T-helper 9 cell (primary cell): ENCODE measurements around the gene MAFG.

Experiments
- DNase-seq: peaks from one replicate; pipeline ENCODE4 v3.0.0-alpha.2; 2020
- total RNA-seq, 2 donors: gene quantifications; one replicate each; lab custom pipeline; 2026; lab: John Stamatoyannopoulos, UW

The MAFG gene
- total RNA-seq, result 26.3 to 64.3 reads per million in 2 donors

DNA sequence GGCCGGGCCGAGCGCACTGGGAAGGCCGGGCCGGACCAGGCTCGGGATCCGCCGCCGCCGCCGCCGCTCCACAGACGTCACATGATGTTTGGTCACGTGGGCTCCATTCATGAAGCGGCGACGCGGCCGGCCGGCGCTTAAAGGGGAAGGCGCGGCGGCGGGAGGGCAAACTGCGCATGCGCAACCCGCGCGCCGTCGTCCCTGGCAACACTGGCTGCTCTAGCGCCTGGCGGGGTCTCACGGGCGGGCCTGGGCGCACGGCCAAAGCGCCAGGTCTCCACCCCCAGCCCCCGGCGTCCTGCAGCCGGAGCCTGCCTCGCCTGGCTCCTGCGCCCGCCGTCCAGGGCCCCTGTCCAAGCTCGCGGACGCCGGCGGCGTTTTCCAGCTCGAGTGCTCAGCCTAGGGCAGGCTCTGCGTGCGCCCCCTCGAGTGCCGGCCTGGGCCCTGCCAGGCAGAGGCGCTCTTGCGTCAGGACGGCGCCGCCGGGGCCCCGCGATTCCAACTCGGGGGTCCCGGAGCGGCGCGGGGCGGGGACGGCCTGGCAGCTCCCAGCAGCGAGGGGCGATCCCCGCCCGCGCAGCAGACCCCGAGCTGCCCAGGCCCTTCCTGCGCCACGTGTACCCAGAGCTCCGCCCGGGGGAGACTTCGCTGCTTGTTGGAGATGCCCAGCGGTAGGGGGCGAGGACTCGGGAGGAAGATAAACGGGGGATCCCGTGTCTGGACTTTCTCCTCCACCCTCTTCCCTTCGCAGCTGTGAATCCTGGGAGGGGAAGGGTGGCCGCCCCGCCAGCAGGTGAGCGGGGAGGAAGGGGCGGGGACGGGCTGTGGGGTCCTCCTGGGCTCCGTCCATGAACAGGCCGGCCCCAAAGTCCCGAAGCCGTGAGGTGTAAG lies at the start of gene MAFG:
Gene MAFG, minus strand, starts transcription at position 83 of the 891 bp plus-strand sequence. CDS start 4,550 bp downstream, outside the sequence.
- peak; percentile 87 for DNase-seq

DNA sequence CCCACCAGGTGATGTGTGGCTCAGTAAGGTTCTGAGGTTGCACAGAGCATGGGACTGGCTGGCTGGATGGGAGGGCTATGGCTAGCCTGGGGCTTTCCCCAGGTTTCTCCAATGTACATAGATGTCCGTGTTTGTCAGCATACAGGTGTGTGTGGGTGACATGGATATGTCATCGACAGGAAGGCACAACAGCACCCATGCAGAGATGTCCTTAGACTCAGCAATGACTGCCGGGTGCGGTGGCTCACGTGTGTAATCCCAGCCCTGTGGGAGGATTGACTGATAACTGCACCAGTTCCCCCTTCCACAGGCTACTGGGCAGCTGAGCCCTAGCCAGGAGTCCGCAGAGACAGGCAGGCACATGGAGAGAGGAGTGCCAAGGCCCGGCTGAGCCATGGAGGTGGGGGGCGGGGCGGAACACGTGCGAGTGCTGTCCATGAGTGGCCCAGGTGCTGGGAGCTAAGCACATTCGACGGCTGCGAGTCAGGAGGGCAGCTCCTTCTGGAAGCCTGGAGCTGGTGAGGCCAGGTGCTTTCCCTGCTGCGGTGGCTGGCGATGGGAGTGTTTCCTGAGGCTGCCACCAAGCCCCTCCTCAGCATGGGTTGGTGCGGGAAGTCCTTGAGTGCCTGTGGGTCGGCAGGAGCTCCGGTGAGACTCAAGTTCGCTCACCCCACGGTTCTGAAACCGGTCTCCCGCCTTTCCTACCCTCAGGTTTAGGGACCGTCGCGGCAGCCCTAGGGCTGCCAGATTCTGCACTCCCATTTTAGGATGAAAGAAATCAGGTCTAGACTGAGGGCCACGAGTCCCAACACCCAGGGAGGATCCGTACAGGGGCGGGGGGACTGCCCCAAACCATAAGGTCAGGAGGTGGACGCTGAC lies 49.0 kb upstream of the MAFG start:
- no peak for DNase-seq

DNA sequence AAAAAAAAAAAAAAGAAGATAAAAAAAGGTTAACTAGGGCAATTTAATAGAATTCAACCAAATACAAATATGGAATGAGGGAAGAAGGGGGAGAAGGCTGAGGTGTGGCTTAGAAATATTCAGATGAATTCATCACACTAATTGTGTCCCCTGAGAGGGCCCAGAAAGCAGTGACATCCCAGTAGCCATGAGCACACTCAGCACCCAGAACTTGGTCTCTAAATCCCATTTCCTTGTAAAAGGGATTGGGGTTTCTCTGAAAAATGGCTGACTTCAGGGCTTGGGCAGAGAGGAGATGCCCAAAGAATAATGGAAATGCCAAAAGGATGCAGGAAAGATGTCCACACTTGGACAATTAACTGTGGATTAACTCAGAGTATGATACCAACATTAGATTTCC lies 45.9 kb upstream of the MAFG start:
- no peak for DNase-seq

DNA sequence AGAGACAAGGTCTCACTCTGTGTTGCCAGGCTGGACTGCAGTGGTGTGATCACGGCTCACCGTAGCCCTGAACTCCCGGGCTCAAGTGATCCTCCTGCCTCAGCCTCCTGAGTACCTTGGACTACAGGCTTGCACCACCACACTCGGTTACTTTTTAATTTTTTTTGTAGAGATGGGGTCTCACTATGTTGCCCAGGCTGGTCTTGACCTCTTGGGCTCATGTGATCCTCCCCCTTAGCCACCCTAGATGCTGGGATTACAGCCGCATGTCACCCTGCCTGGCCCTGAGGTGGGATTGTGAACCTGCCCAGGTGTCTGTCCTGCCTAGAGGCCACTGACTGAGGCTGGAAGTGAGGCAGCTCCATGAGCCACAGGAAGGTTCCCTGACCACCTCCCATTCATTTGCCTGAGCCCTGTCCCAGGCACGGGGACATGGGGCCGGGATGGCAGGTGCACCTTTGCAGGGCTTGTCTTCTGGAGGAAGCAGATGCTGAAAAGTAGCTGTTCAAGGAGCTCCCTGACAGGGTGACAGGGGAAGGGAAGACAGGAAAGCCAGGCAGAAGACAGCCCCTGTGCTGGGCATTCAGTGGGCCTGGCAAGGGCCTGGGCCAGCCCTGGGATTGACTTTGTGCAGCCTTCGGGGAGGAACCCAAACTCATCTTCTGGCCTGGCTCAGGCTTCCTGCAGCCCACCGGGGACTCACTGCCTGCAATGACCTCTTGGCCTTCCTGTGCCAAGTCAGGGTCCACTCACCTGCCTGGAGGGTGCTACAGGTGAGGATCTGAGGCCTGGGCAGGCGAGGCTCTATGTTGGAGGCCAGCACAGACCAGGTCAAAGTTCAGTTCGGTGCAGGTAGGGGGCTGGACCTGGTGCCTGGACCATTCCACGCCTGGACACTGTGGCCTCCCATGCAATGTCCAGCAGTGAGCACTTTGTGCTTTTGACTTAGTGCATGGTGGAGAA lies 41.6 kb upstream of the MAFG start:
- DNase-seq, result no peak

DNA sequence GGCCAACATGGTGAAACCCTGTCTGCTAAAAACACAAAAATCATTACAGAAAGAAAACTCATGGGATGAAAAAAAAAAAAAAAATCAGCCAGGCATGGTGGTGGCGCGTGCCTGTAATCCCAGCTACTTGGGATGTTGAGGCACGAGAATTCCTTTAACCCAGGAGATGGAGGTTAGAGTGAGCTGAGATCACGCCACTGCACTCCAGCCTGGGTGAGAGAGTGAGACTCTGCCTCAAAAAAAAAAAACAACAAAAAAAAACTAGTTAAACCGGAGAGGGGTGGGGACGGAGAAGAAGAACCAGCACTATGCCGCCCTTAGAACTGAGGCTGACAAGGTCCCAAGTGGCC lies 40.8 kb upstream of the MAFG start:
- no peak for DNase-seq

DNA sequence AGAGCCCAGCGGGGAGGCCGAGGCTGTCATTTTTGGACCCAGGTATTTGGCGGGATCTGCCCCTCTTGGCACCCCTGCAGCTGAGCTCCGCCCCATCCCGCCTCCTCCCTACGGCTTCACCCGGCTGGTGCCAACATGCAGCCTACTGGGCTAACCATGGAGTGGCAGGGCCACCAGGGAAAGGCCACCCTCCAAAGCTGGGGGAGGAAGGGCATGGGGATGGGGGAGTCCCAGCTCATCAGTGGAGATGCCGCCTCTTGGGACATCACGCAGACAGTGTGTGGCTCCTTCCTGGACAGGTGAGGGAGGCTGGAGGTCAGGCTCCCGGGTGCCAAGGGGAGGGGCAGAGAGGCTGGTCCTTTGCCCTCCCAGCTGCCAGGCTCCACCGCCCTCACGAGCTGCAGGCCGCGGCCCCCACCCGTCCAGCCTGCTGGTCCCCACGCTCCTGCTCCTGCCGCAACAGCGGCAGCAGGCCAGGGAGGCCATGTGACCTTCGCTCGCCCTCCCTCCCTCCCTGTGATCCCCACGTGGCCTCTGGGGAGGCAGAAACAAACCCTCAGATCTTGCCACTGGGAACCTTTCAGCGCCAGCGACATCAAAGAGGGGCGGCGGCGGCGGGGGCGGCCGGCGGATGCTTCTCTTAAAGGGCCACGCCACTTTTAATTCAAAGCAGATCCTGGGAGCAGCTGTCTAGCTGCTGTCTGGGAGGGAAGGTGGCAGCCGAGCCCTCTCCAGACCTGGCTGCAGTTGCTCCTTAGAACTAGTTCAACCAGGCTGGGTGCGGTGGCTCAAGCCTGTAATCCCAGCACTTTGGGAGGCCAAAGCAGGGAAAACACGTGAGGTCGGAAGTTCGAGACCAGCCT lies 40.2 kb upstream of the MAFG start:
- peak; percentile 80 for DNase-seq

DNA sequence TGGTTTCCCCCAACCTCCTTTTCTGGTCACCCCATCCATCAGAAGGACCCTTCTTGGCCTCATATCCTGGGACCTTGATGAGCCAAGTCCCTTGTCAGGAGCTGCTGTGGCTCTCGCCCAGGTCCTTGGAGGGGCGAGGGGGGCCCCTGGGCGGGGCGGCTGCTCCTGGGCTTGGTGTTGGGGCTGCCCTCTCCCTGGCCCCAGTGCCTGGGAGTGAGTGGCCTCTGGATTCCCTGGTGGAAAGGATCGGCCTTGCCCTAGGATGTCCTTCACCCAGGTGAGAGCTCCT lies 39.7 kb upstream of the MAFG start:
- DNase-seq, result no peak

DNA sequence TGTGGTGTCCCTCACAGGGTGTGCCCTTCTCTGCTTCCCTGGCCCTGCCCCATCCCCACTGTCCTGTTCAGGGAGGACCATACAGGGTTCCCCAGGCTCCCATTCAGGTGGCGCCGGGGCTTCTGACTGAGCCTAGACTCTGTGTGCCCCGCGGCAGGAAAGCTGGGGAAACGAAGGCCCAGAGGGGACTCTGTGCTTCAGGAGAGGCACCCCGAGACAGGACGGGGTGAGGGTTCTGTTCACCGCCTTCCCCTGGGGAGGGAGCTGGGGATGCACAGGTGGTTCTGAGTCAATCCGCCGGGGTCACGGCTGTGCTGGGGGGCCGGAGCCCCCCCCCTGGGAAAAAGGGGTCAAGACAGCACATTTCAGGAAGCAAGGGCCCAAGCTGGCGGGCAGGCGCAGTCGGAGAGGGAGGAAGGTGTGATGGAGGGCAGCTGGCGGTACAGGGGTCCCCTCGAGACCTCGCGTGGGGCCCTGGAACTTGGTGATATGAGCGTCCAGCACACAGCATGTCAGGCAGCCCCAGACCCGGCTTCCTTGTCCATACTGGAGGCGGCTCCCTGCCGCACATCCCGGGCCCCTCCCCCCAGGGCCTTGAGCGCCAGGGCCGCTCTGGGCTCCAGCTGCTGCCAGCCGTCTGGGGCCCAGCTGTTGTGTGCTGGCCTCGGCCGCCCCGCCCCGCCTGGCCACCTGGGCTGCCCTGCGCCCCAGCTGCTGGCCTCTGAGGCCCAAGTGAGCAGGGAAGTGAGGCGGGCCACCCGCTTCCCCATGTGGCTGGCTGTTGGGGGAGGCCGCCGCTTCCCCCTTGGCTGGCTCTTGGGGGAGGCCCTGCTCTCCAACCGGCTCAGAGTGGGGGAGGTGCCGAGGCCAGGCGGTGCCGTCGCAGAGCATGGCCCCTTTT lies 39.1 kb upstream of the MAFG start:
- no peak for DNase-seq

DNA sequence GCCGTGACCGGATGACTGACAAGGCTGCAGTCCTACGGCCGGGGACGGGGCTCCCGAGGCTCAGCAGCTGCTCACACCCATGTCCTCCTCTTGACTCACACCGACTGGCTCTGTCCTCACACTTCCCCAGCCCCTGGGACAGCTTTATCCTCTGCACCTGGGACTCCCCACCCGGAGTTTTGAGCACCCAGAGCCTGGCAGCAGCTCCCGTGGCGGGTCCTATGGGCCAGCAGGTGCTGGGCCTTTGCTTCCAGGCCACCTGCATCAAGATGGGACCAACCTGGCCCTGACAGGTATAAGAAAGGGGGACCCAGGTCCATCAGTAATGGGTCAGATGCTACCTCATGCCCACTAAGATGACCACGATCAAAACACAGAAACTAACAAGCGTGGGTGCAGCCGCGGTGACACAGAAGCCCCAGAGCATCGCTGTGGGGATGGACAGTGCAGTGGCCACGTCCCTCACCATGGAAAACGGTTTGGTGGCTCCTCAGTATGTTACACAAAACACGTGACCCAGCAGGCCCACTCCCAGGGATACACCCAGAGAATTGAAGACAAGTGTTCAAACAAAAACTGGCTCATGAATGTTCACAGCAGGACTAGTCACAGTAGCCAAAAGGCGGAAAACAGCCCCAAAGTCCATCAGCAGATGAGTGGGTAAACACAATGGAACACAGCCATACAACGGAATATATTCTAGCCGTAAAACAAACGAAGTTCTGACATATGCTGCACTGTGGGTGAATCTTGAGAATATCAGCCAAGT lies 36.7 kb upstream of the MAFG start:
- no peak for DNase-seq

DNA sequence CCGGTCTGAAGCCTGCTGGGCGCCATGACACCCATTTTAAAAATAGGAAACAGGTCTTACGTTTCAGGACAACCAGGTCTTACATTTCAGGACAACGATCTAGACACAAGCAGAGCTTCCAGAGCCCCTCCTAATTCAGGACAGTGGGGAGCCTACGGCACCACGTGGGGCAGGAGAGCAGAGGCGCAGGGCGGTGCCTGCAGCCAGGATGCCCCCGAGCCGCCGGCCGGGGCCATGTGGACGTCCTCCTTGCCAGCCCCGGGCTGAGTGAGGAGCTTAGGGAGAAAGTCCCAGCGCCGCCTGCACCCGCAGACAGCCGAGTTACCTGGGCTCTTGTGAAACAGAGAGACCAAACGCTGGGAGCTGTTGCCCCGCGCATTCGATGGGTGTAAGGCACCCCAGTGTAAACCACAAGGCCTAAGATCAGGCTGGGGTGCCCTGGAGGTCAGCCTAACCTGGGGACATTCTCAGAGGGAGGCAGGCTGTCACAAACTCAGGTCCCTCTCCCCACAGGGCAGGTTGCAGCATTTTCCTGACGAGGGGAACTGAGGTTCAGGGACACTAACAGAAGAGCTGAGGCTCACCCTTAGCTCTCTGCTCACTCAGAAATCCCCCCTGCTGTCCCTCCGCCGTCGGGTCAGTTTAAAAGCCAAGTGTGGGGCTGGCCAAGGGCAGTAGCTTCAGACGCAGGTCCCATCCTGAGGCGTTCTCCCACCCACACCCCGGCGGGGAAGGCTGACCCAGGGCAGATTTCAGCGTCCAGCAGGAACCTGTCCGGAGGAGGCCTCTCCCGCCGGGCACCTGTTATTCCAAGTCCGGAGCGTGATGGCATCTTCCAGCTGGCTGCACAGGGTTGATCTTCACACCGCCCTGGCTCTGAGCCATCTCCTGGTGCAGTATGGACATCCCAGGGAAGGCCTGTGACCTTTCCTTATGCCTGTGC lies 35.2 kb upstream of the MAFG start:
- DNase-seq, result no peak

DNA sequence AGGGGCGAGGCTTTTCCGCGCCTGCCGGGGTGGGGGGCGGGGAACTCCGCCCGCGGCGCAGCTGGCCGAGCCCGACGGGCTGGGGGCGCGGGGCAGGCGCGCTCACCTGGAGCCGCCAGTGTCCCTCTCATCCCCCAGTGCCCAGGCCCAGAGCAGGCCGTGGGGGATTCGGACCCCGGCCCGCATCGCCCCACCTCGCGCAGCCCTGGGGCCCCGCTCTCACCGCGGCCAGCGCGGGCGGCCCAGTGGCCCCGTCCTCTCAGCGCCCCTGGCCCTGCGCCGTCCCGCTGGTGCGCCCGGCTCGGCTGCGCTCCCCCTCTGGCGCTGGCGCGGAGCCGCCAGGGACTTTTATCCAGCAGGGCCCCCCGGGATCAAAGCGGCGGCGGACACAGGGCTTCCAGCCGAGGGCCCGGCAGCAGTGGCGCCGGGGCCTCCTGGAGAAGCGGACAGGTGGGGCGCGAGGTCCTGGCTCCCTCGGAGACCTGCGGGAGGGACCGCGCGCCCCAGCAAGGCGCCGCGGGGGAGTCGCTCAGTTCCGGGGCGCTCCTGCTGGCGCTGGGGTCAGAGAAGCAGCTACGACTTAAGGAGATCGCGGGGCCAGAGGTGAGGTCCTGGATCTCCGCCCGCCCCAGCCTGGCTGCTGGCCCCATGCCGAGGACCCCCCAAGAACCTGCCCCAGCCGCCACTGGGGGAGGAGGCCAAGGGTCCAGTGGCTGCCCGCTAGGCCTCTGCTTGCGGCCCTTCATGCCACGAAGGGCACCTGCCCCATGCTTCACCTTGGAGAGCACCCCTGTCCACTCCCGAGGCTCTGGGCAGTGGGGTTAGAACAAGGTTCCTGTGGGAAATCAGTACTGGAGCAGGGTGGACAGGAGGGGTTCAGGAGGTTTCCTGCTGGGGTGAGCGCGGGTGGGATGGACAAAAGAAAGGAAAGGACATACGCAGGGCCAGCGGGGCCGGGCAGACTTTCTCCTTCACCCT lies 34.3 kb upstream of the MAFG start:
- no peak for DNase-seq

DNA sequence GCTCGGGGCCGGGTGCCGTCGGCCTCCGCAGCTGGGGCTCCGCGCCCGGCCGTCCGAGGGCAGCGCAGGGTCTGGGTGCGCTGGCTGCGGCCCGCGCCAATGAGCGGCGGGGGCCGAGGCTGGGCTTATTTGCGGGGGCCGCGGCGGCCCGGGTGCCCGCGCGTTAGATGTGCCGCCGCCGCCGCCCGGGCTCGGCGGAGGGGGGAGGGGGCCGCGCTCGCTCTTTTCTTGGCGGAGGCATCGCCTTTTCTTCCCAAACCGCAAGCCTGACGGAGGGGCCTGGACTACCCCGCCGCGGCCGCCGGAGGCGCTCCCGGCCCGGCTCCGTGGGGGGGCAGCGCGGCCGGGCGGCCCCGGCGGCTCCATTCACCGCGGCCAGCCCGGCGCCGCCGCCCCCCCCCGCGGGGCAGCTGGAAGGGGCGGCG lies 33.6 kb upstream of the MAFG start, which contains the start of gene NOTUM:
Gene NOTUM, minus strand, starts transcription at position 101 of the 425 bp plus-strand sequence. CDS start 278 bp downstream, outside the sequence.
- DNase-seq, result no peak

DNA sequence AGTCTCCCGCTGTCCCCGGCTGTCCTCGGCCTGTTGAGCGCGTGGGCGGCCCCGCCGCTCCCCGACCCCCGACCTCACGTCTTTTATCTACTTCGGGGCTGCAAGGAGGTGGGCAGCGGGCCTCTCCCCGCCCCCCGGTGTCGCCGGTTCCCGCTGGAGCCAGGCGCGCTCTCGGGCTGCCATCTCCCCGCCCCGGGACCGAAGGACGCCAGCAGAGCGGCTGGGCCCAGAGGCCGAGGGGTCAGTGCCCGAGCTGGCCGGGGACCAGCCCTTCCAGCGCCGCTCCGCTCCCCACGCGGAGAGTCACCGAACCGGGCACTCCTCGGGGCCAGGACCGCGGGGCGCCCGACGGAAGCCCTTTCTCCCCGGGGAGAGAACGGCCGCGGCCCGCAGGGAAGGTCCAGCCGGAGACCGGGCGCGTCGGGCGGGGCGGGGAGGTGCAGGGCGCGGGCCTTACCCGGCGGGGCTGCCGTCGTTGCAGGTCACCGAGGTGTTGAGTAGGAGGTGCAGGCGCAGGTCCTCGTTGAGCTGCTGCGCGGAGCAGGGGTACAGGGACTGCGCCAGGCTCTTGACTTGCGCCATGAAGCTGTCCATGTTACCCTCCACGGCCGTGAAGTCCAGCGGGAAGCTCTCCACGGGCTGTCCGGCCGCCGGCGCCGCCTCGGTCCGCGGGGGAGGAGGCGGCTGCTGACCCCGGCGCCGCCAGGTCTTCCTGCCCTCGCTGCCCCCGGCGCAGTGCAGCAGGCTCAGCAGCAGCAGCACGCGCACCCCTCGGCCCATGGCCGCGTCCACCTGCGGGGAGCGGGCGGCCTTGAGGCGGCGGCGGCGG lies 32.8 kb upstream of the MAFG start:
- DNase-seq, result no peak

DNA sequence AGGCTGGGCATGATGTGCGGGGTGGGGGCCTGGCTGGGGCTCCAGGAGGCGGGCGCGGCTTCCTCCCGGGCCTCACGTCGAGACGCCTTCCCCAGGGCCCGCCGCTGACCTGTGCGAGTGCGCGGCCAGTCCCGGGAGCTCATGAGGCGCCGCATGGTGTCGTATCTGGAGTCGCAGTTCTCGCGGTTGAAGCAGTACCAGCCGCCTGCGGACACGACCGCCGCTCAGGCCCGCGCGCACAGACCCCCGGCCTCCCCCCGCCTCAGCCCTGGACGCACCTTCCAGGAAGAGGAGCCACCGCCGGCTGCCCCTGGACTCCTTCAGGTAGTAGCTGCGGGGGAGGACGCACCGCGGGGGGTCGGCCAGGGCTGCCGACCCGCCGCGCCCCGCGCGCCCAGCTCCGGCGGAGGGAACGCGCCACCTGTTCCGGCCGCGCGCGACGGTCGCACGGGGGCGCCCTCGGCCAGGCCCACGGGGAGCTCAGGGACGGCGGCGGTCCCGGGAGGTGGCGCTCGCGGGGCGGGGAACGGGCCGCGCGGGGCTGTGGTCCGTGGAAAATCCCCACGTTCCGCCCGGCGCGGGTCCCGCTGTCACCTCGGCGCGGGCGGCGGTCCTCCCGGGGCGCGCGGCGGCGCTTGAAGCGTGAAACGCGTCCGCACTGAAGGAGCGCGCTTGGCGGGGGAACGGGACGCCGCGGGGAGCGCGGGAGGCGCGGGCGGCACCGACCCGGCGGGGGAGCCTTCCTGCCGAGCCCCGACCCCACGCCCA lies 32.0 kb upstream of the MAFG start:
- peak; percentile 86 for DNase-seq

DNA sequence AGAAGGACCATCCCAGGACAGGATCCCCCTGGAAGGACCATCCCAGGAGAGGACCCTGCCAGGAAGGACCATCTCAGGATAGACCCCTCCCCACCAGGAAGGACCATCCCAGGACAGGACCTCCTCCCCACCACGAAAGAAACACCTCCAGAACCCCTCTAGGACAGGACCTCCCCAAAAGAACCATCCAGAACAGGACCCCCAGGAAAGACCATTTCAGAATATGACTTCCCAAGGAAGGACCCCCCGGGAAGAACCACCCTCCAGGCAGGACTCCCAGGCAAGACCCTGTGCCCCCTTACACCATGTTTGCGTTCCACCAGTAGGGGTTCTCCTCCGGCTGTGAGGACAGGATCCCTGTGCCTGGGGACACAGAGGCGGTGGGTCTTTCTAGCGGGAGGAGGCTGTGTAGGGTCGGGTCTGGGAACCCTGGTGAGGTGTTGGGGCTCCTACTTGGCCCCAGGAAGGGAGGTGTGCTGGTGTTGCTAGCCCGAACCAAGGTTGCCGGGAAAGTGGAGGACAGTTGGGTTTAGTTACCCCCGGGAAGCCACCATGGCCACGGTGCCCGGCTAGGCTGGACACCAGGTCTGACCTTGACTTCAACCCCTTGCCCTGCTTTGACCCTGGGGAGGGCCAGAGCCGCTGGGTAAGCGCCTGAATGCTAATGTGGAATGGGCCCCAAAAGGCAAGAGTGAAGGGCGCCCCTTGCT lies 31.3 kb upstream of the MAFG start:
- DNase-seq, result no peak
